ENCODE measurements around the gene C14orf119.

C14orf119 gene

GRCh38 chr14:23078692-23079116, 16.6 kb upstream of the C14orf119 start:
- H3K27me3 ChIP-seq (ENCODE audit: control insufficient read depth, insufficient read depth, low read length) = no peaks in the 10 kb centered on the region
- H3K36me3 ChIP-seq (ENCODE audit: control insufficient read depth, insufficient read depth, low read length) = peaks cover 23% of the 10 kb centered on the region
- no peak overlapping the region for H3K9ac ChIP-seq (ENCODE audit: low read length)
- no peak overlapping the region for H3K4me3 ChIP-seq (ENCODE audit: low read length)
- H3K4me1 ChIP-seq (ENCODE audit: control insufficient read depth, insufficient read depth, low read length) = no peaks in the 10 kb centered on the region
- no peaks in the 10 kb centered on the region for H3K9me3 ChIP-seq (ENCODE audit: control insufficient read depth, low read length)

DNA sequence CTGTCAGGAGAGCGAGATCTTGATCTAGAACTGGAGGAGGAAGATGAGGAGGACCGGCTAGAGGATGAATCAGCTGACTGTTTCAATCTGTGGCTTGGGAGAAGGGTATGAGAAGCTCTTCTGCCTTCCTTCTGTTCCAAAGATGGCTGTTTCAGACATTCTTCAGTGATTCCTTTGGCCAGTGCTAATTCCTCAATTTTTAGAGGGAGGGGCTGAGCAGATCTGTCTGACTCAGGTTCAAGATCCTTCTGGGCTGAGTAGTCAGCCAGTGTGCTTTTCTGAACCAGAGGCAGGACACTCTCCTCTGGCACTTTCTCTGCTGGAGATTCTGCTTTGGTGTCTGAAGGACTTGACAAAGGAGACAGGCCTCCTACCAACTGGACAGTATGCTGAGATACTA, 15.6 kb upstream of the C14orf119 start:
- H3K36me3 ChIP-seq (ENCODE audit: control insufficient read depth, insufficient read depth, low read length) = peaks cover 23% of the 10 kb centered on the region
- H3K4me1 ChIP-seq (ENCODE audit: control insufficient read depth, insufficient read depth, low read length) = no peaks in the 10 kb centered on the region
- H3K9me3 ChIP-seq (ENCODE audit: control insufficient read depth, low read length) = no peaks in the 10 kb centered on the region
- no peak overlapping the region for H3K4me3 ChIP-seq (ENCODE audit: low read length)
- H3K27me3 ChIP-seq (ENCODE audit: control insufficient read depth, insufficient read depth, low read length) = no peaks in the 10 kb centered on the region
- H3K9ac ChIP-seq (ENCODE audit: low read length) = no peak overlapping the region

- H3K27me3 ChIP-seq (ENCODE audit: control insufficient read depth, insufficient read depth, low read length) = no peaks in the 10 kb centered on the region
- no peaks in the 10 kb centered on the region for H3K9me3 ChIP-seq (ENCODE audit: control insufficient read depth, low read length)
- H3K9ac ChIP-seq (ENCODE audit: low read length) = no peak overlapping the region
- no peak overlapping the region for H3K4me3 ChIP-seq (ENCODE audit: low read length)
- no peaks in the 10 kb centered on the region for H3K4me1 ChIP-seq (ENCODE audit: control insufficient read depth, insufficient read depth, low read length)
- peaks cover 23% of the 10 kb centered on the region for H3K36me3 ChIP-seq (ENCODE audit: control insufficient read depth, insufficient read depth, low read length)
Observed at GRCh38 chr14:23080474-23080873, 14.8 kb upstream of the C14orf119 start.

- Histone ChIP-seq H3K4me3 (ENCODE audit: low read length) (no peak overlapping the region), H3K9ac (ENCODE audit: low read length) (no peak overlapping the region), H3K36me3 (ENCODE audit: control insufficient read depth, insufficient read depth, low read length) (peaks cover 7% of the 10 kb centered on the region)
Observed at GRCh38 chr14:23085458-23085857, 9.8 kb upstream of the C14orf119 start.

DNA sequence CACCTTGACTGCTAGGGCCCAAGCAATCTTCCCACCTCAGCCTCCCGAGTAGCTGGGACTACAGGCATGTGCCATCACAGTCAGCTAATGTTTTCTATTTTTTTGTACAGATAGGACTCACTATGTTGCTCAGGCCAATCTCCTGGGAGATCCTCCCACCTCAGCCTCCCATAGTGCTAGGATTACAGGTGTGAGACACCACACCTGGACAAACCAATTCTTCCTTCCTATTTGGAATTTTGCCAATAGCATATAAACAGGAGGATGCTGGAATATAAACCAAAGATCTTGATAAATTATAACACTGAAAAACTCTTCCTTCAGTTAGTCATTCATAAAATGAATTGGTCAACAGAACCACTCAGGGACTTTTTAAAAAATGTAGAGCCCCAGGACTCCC, 8.7 kb upstream of the C14orf119 start:
- Histone ChIP-seq H3K9ac (ENCODE audit: low read length) (no peak overlapping the region), H3K9me3 (ENCODE audit: control insufficient read depth, low read length) (no peaks in the 10 kb centered on the region), H3K4me1 (ENCODE audit: control insufficient read depth, insufficient read depth, low read length) (peaks cover 11% of the 10 kb centered on the region), H3K27me3 (ENCODE audit: control insufficient read depth, insufficient read depth, low read length) (no peaks in the 10 kb centered on the region), H3K4me3 (ENCODE audit: low read length) (no peak overlapping the region), H3K36me3 (ENCODE audit: control insufficient read depth, insufficient read depth, low read length) (peaks cover 5% of the 10 kb centered on the region)

More at GRCh38 chr14:23085458-23085857, 9.8 kb upstream of the C14orf119 start:
- Histone ChIP-seq H3K4me1 (ENCODE audit: control insufficient read depth, insufficient read depth, low read length) (peaks cover 11% of the 10 kb centered on the region), H3K27me3 (ENCODE audit: control insufficient read depth, insufficient read depth, low read length) (no peaks in the 10 kb centered on the region), H3K9me3 (ENCODE audit: control insufficient read depth, low read length) (no peaks in the 10 kb centered on the region)

DNA sequence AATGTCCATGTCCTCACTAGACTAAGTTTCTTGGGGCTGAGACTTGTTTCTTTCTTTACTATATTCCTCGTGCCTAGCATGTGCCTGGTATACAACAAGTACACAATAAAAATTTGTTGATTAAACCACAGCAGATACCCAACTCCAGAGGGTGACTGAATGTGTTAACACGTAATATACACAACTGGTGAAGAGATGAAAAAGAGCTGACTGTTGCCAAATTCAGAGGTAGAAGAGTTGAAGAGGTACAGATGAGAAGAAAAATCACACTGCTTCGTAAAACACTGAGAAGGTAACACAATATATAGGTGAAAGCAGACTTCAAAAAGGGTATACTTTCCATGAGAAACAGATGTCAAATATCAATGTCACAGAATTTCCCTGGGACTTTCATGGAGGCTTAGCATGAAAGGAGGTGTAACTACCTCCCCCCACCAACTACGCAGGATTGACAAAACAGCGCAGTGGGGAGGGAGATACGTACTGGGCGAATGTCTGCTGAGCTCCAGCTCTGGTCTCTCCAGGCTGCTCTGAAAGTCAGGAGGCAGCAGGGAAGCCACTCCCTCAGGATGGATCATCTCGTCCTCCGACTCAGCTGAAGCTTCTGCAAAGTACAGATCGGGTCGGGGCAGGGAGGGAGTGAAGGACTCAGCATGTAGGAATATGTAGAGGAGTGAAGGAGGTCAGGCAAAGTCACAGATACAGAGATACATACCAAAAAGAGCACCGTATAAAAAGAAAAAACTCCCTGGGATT, 5.6 kb upstream of the C14orf119 start:
- Histone ChIP-seq H3K36me3 (ENCODE audit: control insufficient read depth, insufficient read depth, low read length) (peaks cover 5% of the 10 kb centered on the region), H3K4me3 (ENCODE audit: low read length) (no peak overlapping the region), H3K27me3 (ENCODE audit: control insufficient read depth, insufficient read depth, low read length) (no peaks in the 10 kb centered on the region), H3K9me3 (ENCODE audit: control insufficient read depth, low read length) (no peaks in the 10 kb centered on the region), H3K9ac (ENCODE audit: low read length) (no peak overlapping the region), H3K4me1 (ENCODE audit: control insufficient read depth, insufficient read depth, low read length) (peaks cover 23% of the 10 kb centered on the region)

- Histone ChIP-seq H3K4me1 (ENCODE audit: control insufficient read depth, insufficient read depth, low read length) (peaks cover 23% of the 10 kb centered on the region), H3K4me3 (ENCODE audit: low read length) (no peak overlapping the region), H3K9ac (ENCODE audit: low read length) (no peak overlapping the region), H3K9me3 (ENCODE audit: control insufficient read depth, low read length) (no peaks in the 10 kb centered on the region), H3K36me3 (ENCODE audit: control insufficient read depth, insufficient read depth, low read length) (peaks cover 5% of the 10 kb centered on the region), H3K27me3 (ENCODE audit: control insufficient read depth, insufficient read depth, low read length) (no peaks in the 10 kb centered on the region)
Observed at GRCh38 chr14:23090254-23090636, 5.1 kb upstream of the C14orf119 start.

DNA sequence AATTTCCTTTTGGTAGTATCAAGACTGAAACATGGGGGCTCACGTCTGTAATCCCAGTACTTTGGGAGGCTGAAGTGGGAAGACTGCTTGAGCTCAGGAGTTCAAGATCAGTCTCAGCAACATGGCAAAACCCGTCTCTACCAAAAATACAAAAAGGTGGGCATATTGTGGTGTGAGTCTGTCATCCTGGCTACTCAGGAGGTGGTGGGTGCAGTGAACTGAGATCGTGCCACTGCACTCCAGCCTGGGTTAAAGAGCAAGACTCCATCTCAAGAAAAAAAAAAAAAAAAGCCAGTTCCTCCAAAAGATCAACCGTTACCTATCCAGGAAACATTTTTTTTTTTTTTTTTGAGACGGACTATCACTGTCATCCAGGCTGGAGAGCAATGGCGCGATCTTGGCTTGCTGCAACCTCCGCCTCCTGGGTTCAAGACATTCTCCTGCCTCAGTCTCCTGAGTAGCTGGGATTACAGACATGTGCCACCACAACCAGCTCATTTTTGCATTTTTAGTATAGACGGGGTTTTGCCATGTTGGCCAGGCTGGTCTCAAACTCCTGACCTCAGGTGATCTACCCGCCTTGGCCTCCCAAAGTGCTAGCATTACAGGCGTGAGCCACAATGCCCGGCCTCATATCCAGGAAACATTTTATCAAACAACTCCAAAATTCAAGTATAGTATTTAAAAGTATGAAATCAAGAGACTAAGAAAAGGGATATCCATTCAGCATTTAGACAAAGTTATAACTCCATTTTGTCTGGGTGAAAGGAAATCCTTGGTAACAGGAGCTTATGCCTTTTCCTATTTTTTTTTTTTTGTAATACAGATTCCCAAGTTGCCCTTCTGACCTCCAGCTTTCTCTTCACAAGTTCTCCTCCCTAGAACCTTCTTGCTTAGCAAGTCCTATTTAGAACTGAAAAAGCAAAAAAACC, 3.7 kb upstream of the C14orf119 start:
- Histone ChIP-seq H3K4me3 (ENCODE audit: low read length) (no peak overlapping the region), H3K9ac (ENCODE audit: low read length) (no peak overlapping the region), H3K4me1 (ENCODE audit: control insufficient read depth, insufficient read depth, low read length) (peaks cover 18% of the 10 kb centered on the region), H3K27me3 (ENCODE audit: control insufficient read depth, insufficient read depth, low read length) (no peaks in the 10 kb centered on the region), H3K36me3 (ENCODE audit: control insufficient read depth, insufficient read depth, low read length) (peaks cover 5% of the 10 kb centered on the region), H3K9me3 (ENCODE audit: control insufficient read depth, low read length) (no peaks in the 10 kb centered on the region)

- H3K4me3 ChIP-seq (ENCODE audit: low read length) = no peak overlapping the region
- H3K9ac ChIP-seq (ENCODE audit: low read length) = no peak overlapping the region
- no peaks in the 10 kb centered on the region for H3K27me3 ChIP-seq (ENCODE audit: control insufficient read depth, insufficient read depth, low read length)
- H3K36me3 ChIP-seq (ENCODE audit: control insufficient read depth, insufficient read depth, low read length) = peaks cover 5% of the 10 kb centered on the region
- H3K9me3 ChIP-seq (ENCODE audit: control insufficient read depth, low read length) = no peaks in the 10 kb centered on the region
- peaks cover 24% of the 10 kb centered on the region for H3K4me1 ChIP-seq (ENCODE audit: control insufficient read depth, insufficient read depth, low read length)
Observed at GRCh38 chr14:23093104-23093503, 2.2 kb upstream of the C14orf119 start.

- H3K36me3 ChIP-seq (ENCODE audit: control insufficient read depth, insufficient read depth, low read length) = peaks cover 5% of the 10 kb centered on the region
- H3K4me3 ChIP-seq (ENCODE audit: low read length) = peak overlapping the region; percentile 95
Observed at GRCh38 chr14:23093526-23093925, 1.8 kb upstream of the C14orf119 start.

DNA sequence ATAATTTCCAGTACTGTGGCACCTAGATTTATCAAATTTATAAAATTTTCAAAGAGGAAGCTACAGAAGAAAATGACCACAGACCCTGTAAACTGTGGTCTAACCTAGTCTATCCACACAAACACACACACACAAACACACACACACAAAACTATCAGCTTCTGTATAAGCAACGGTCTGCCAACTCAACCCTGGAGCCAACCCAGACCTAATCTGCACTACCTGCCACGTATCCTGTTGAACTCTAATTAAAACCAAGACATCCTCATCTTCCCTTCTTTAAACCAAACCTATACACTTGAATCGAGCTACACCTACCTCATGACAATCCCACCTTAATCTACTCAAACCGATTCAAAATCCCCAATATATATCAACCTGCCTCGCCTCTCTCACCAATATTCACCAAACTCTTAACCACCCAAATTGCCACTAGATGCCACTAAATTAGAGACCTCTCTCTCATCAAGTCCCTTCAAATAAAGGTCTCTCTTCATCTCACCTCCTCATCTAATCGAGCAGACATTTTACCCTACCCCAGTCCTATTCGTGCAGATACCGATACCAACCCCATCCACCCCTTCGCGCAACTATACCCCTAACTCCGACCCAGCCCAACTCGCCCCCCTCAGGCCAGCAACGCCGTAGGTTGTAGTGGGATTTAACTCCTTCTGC, 1.2 kb upstream of the C14orf119 start:
- Histone ChIP-seq H3K4me1 (ENCODE audit: control insufficient read depth, insufficient read depth, low read length) (peaks cover 27% of the 10 kb centered on the region), H3K27me3 (ENCODE audit: control insufficient read depth, insufficient read depth, low read length) (no peaks in the 10 kb centered on the region), H3K9ac (ENCODE audit: low read length) (peak overlapping the region; percentile 96), H3K9me3 (ENCODE audit: control insufficient read depth, low read length) (no peaks in the 10 kb centered on the region), H3K36me3 (ENCODE audit: control insufficient read depth, insufficient read depth, low read length) (peaks cover 5% of the 10 kb centered on the region), H3K4me3 (ENCODE audit: low read length) (peak overlapping the region; percentile 95)

More at GRCh38 chr14:23093526-23093925, 1.8 kb upstream of the C14orf119 start:
- peaks cover 24% of the 10 kb centered on the region for H3K4me1 ChIP-seq (ENCODE audit: control insufficient read depth, insufficient read depth, low read length)
- no peaks in the 10 kb centered on the region for H3K27me3 ChIP-seq (ENCODE audit: control insufficient read depth, insufficient read depth, low read length)
- no peaks in the 10 kb centered on the region for H3K9me3 ChIP-seq (ENCODE audit: control insufficient read depth, low read length)
- H3K9ac ChIP-seq (ENCODE audit: low read length) = peak overlapping the region; percentile 96
